HG03571 (cell line): ENCODE measurements around the gene KIF23.
A peak's percentile ranks its signal among the peaks of the same experiment; 100 is the strongest.

Source experiments
- ATAC-seq: cut with Tn5 transposase; IDR thresholded peaks from one replicate; pipeline ENCODE4 v1.9.1; 2021; ENCODE audit not compliant: unreplicated experiment

Gene KIF23

DNA sequence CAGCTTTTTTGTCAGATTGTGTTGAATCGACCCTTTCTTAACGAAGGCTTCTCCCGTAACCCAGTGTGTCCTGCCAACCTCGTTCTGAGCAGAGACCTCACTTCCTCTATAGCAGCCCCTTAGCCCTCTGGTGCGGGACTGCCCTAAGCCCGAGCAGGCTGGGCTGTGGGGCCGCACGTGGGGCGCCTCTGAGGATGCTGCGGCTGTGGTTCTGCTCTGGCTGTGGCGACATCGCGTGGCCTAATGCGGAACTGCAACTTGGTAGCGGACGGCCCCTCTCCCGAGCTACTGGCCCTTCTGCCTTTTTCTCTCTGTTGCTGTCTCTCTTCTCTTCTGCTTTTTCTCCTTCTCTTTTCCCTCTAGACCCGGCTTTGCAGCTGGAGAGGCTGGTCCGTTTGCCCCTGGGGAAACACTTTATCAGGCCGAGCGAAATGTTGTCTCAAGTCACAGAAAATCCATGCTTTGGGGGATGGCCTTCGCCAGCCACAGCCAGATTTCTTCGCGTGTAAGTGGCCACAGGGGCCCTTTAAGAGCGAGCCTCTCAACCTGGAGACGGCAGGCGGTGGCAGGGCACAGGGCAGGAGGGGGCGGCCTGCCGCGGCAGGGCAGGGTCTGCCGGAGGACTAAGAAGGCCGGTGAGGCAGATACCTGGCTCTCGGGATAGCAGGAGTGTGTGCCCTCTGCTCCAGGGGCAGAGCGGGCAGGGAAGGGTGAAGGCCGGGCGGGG lies 19.4 kb upstream of the KIF23 start:
- peak; percentile 76 for ATAC-seq

- no peak for ATAC-seq
Observed at GRCh38 chr15:69395460-69395859, 18.7 kb upstream of the KIF23 start.

DNA sequence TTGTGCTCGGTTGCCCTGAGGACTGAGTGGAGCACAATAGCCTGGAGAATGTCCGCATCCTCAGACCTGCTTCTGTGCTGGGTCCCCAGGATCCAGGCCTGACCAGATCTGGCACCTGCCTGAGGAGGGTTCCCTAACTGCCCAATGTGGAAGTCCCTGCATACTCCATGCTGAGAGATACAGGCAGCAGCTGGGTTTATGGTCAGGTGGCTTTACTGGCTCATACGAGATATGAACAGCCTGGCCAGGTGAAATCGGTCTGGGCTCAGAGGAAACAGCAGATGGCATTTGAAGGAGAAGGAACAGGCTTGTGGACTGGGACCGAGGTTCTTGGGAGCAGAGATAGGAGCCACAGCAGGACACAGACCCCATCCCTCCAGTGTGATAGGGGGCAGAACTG lies 18.2 kb upstream of the KIF23 start:
- no peak for ATAC-seq

GRCh38 chr15:69398491-69398891 lies 15.7 kb upstream of the KIF23 start:
- no peak for ATAC-seq

- ATAC-seq: no peak
Observed at GRCh38 chr15:69400850-69401249, 13.3 kb upstream of the KIF23 start.

GRCh38 chr15:69402816-69403215 lies 11.3 kb upstream of the KIF23 start:
- ATAC-seq: no peak

- ATAC-seq: no peak
Observed at GRCh38 chr15:69403594-69403993, 10.6 kb upstream of the KIF23 start.

DNA sequence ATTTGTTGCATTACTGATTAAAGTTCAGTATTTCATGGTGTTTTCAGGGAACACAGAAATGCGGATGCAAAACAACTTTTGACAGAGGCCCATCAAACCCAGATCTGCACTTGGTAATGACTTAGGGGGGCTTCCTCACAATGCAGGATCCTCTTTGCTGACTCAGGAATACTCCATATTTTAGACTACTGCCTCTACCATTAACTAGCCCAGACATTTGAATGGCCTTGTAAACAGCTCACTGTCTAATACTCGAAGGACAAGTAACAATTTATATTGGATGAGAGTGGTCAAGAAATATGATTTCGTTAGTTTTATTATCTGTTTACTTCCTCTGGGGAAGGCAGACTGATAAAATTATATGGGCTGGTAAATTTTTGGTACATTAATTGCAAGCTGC lies 9.0 kb upstream of the KIF23 start:
- ATAC-seq: no peak

DNA sequence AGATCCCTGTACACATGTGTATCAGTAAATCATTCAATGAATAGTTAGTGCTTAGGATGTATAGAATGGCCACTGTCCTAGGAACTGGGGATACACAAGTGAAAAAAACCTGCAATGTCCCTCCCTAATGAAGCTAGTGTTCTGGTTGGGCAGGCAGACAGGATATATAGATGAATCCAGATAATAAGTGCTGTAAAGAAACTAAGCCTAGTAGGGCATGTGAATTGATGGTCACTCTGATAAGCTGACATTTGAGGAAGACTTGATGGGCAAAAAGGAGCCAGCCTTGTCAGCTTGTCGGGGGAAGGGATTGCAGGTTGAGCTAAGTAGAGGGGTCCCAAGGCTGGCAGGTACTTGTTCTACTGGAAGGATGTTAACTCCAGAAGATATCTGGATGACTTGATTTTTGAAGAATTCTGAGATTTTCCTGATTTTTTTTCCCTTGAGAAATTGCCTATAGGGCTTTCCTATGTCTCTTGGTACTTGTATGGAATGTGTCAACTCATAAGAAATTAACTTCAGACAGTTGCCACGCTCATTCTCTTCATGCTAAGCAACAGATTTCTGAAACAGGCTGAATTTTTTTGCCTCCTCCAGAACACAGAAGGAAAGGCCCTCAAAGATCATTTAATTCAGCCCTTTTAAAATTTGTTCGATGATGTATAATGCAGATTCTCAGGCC lies 6.3 kb upstream of the KIF23 start:
- no peak for ATAC-seq

GRCh38 chr15:69408841-69409240 lies 5.3 kb upstream of the KIF23 start:
- ATAC-seq: no peak

DNA sequence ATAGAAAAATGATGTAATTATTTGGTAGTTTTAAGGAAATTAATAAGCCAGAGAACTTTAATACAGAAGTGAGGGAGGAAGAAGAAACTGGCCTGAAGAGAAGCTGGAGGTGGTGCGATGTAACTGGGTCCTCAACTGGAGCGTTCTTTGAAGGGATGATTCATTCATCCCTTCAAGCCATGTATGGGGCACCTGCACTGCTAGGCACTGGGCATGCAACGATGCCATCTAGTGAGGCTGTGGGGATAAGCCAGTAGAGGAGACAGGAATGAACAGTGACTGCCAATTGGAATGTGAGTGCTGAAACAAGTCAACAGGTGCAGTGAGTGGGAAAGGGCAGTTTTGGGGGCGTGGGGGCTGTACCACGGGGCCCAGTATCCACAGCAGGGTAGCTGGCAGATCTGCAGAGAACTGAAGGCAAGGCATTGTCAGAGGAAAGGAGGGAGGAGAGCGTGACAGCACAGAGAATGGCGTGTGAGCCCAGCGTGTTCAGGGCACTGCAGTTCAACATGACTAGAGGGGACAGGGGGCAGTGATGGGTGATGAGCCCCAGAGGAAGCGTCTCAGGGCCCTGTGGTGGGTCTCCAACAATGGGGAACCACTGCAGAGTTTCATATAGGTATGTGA lies 3.8 kb upstream of the KIF23 start:
- no peak for ATAC-seq

- ATAC-seq: no peak
Observed at GRCh38 chr15:69412274-69412673, 1.9 kb upstream of the KIF23 start.

DNA sequence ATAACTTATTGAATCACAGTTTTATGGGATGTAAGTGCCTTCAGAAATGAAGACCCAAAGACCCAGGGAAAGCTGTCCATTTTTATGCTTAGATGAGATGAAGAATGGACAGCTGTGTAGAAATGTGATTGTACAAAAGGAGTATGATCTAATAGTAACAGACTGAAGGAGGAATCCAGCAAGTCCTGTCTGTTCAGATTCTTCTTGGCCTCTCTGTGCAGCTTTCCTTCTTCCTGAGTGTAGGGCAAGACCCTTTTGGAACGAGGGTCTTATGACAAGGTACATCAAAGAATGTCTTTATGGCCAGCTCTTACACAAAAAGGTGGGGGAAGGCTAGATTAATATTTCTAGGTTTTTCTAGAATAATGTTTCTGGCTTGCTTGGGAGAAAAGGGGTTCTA lies 1.4 kb upstream of the KIF23 start:
- ATAC-seq: no peak

DNA sequence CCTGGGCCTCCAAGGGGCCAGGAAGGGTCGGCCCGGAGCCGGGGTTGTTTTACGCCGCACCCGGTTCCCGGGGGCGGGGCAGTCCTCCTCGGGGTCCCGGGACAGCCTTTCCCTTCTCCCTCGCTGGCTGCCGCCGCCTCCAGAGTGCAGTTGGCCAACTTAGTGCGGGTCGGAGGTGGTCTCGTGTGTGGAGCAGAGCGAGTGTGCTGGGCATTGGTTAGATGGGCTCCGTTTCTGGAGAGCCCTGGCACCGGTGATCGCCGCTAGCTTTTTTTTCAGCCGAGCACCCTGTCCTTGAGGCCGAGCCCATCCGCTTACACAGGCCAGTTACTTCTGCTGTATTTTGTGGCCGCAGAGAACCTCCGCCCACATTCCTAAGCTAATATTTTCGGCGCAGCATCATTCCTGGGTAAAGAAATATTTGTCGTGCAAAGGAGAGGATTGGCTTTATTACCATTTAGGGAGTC lies 585 bp downstream of the KIF23 start:
- ATAC-seq: peak; percentile 23

- no peak for ATAC-seq
Observed at GRCh38 chr15:69415381-69415780, 1.2 kb downstream of the KIF23 start.

DNA sequence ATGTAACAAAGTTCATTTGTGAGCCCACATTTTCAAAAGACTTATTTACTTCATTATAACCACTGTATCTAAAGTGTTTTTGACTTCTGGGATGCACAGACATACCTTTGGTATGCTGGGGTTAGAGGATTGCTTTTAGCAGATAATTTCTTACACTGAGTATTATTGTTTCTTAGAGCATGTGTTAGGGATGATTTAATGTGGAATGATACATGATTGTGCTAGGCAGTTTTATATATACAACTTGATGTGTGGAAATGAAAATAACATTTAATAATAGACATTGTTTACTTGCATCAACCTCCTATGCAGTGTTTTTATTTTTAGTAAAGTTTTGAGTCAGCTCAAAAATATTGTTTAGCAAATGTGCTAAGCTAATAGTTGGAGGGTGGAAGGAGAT lies 3.4 kb downstream of the KIF23 start:
- ATAC-seq: no peak

- no peak for ATAC-seq
Observed at GRCh38 chr15:69421498-69421897, 7.3 kb downstream of the KIF23 start.

DNA sequence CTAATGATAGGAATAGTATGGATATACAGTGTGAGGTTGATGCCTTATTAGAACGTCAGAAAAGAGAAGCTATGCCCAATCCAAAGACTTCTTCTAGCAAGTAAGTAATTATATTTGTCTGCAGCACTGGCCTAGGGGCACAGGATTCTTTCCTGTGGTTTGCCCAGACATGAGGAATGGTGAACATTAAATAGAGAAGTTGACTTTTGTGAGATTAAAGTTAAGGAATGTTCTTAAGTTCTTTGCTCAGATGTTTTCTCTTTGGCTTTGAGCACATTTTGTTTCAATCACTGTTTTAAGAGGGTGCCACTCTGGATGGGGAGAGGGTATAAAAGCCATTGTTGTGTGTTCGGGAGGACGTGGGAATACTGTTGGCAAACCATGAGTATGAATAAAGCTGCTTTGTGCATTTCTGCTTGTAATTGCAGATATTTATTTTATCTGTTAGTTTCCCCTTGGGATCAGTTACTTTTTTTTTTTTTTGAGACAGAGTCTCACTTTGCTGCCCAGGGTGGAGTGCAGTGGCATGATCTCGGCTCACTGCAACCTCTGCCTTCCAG lies 8.3 kb downstream of the KIF23 start:
- no peak for ATAC-seq

DNA sequence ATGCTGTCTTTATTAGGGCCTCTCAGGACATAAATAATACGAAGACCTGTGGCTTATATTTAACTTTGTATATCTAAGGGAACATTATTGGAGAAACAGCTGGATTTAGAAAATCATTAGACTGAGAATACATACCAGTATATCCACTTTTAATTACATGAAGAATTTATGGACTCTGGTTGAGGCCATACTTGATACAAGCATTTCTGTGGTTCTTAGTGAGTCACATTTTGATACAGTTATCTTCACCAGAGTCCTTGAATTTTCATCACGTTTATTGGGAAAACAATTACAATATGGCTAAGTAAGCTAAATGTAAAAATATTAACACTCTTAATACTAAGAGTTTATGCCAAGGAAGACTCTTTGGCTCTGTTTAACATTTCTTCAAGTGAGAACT lies 9.9 kb downstream of the KIF23 start:
- ATAC-seq: no peak

DNA sequence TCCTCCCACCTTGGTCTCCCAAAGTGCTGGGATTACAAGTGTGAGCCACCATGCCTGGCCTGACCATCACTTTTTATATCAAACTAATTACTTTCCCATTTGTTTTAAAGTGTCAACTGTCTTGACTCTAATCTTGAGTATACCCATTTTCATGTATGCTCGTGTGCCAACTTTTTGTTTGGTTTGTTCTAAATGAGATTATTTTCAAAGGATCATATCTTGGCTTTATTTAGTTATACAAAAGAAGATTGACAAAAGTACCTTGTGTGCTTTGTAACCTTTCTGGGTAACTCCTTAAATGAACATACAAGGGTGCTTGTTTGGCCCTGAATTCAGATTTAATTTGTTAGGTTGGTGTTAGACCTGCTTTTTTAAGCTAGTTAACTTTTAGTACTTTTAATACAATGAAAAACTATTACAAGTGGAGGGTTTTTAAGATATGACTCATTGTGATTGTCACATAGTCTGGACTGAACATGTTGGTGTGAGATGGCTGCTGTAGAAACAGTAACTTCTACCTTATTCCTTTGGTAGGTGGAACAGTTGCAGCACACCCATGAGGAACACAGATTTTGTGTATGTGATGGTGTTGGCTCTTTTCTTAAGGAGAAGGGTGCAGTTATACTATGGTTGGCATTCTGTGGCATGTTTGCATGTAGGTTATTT lies 10.7 kb downstream of the KIF23 start:
- no peak for ATAC-seq

DNA sequence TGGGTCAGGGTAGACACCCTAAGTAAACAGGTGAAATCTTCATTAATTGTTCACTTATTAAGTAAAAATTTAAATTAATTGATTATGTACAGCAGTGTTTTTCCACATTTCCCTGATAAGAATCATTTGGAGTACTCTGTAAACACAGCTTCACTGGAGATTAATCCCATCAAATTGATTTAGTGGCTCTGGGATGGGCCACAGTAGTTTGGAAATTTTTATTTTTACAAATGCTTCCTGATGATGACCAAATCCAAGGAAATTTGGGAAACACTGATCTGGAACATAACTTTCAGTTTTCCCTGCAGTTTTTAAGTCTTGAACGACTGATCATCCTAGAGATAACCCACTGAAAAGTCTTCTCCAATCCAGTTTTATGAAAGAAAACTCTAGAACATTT lies 19.7 kb downstream of the KIF23 start:
- no peak for ATAC-seq
